GM10266 (cell line): ENCODE measurements around the gene ZNF821.

Experiments
- DNase-seq: peaks from one replicate; pipeline ENCODE4 v3.0.0; 2012; ENCODE audit errors: extremely low spot score
- CTCF ChIP-seq: IDR thresholded peaks from 2 replicates; pipeline ENCODE4 v1.5.1; 2012; ENCODE audit warnings: mild to moderate bottlenecking, low read depth; ENCODE audit not compliant: control insufficient read depth, insufficient read depth; ENCODE audit errors: missing control alignments

Gene ZNF821

GRCh38 chr16:71859762-71860521, 24.0 kb downstream of the ZNF821 start:
- no peak for DNase-seq
- no peak for TF ChIP-seq CTCF

GRCh38 chr16:71855937-71856662, 27.9 kb downstream of the ZNF821 start:
- no peak for TF ChIP-seq CTCF
- no peak for DNase-seq

DNA sequence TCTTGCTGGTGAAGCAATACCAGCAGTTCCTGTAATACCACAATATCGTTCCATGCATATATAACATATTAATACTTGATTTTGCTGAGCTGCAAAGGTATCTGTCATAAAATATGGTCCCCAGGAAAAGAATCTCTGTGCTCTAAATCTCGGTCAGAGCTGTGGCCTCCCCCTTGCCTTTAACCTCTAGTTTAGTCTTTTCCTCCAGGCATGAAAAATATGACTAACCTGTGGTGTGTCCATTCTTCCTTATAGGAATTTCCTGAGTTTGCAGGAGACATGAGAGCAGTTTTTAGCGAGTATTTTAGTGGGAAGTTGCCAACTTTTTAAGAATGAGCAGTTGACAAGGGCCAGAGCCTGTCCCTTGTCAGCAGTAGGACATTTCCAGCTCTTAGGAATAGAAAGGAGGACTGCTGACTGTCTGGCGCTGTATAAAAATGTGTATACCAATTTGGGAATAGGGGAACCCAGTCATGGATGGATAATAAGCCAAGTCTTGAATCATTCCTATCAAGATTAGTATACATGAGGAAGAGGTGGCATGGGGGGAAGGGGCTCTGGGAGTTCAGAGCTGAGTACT, 29.5 kb downstream of the ZNF821 start:
- DNase-seq: no peak

GRCh38 chr16:71853413-71853812, 30.6 kb downstream of the ZNF821 start:
- no peak for TF ChIP-seq CTCF
- peak; percentile 49 for DNase-seq

More for the DNA sequence above, 29.5 kb downstream of the ZNF821 start:
- TF ChIP-seq CTCF: no peak

- no peak for TF ChIP-seq CTCF
- DNase-seq: no peak
Observed at GRCh38 chr16:71852561-71852960, 31.4 kb downstream of the ZNF821 start.

DNA sequence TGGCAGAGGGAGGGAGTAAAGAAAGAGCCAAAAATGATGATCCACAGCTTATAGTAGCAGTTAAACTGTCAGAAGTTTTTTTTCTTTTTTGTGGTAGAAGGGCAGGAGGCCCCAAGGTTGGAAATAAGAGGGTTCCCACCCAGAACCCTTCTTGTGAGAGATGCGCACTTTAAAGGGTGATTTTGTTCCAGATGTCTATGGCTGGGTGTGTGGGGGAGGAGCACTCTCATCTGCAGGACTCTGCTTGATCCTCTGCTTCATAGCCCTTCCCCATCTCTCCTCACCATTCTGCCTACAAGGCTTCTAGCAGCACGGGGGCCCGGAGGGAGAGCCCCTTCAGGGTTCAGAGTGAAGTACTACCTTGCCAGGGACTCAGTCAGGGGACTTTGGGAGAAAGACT, 31.8 kb downstream of the ZNF821 start:
- DNase-seq: no peak
- TF ChIP-seq CTCF: no peak

DNA sequence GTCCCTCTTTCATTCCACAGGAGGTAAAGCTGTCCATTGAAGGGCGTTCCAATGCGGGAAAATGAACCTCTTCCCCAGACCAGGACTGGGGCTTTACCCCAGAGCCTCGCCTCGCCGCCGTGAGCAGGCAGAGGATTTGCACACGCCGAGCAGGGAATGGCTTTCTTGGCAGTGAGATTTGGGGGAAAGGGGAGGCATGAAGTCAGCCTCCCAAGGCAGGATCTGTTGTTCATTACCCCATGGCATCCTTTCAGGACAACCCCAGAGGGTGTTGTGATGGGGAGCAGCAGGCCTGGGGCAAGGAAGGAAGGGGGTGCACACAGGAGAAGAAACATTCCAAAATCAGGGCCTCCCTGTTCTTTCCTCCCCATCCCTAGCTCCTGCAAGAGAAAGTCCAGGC, 32.2 kb downstream of the ZNF821 start:
- DNase-seq: no peak
- TF ChIP-seq CTCF: no peak
